ENCODE results near the gene ABLIM1.

ABLIM1 gene

GRCh38 chr10:114483575-114483974 is 174.5 kb downstream of the ABLIM1 start:
- no peak for DNase-seq

GRCh38 chr10:114482480-114483304 is 175.4 kb downstream of the ABLIM1 start:
- no peak for DNase-seq

DNA sequence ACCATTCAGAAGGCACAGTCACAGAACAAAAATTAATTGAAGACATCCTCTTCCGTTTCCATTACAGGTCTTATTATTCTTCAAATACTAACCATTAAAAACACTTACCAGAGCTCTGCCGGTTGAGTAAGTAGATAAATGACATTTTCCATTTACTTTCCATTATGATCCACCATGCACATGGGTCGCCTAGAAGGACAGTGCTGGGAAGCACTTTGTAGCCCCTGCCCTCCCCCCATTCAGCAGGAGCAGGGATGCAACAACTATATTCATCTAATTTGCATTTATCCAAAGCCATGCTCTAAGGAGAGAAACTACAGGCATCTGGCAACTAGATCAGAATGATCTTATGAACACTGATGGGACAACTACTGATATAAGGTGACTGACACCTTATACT is 177.0 kb downstream of the ABLIM1 start:
- DNase-seq = no peak

- DNase-seq = no peak
Observed at GRCh38 chr10:114479836-114480235, 178.2 kb downstream of the ABLIM1 start.

DNA sequence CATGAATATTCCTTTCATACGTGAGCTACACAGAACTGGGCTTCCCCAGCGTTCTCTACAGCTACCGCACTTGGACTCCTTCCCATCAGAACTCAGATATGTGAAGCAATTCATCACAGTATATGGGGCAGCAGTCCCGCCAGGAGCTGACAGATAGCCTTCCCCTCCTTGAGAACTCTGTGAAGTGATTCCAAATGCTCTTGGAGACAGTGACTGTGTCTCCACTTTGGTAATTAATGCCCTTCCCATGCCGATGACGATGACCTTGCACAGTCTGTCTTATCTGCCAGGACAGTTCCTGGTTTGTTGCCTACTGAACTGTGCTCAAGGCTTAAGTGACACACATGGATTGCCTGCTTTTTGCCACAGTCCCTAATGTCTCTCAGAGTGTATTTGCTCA is 178.8 kb downstream of the ABLIM1 start:
- no peak for DNase-seq

DNA sequence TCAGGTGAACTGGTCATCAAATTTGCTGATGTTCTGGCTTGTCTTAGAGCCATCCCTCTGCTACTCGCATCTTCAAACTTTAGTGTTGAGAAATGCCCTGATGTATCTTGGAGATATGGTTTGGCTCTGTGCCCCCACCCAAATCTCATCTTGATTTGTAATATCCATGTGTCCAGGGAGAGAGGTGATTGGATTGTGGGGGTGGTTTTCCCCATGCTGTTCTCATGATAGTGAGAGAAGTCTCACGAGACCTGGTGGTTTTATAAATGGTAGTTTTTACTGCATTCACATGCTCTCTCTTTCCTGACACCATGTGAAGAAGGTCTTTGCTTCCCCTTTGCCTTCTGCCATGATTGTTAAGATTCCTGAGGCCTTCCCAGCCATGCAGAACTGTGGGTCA is 179.8 kb downstream of the ABLIM1 start:
- DNase-seq = no peak

- DNase-seq = no peak
Observed at GRCh38 chr10:114477285-114477684, 180.8 kb downstream of the ABLIM1 start.

DNA sequence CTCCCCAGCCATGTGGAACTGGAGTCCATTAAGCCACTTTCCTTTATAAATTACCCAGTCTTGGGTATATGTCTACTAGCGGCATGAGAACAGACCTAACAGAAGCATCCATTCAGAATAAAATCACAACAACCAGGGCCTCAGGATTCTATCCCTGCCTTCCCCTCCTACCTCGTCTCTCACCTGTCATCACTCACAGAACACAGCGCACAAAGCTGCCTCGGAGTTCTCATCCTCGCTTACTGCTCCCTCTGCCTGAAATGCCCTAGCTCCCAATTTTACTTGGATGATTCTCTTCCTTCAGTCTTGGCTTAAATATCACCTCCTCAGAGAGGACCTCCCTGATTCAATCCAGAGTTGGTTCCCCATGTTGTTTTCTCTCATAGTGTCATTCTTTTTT is 183.1 kb downstream of the ABLIM1 start:
- no peak for DNase-seq

GRCh38 chr10:114473776-114474175 is 184.3 kb downstream of the ABLIM1 start:
- no peak for DNase-seq

DNA sequence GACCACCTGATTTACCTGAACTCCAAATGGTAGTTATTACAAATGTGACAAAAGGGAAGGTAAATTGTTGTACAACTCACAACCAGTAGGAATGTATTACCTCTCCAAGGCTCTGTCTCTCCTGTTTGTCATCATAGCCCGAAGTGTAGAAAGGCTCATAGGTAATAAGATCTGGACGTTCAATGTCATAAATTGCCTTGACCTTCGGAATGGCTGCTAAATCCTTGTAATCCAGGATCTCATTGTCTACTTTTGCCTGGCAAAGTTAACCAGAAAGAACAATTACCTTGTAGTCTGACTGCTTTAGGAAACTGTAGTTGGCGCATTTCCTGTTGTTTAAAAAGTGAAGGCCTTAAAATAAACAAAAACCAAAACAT is 185.2 kb downstream of the ABLIM1 start:
- no peak for DNase-seq

DNA sequence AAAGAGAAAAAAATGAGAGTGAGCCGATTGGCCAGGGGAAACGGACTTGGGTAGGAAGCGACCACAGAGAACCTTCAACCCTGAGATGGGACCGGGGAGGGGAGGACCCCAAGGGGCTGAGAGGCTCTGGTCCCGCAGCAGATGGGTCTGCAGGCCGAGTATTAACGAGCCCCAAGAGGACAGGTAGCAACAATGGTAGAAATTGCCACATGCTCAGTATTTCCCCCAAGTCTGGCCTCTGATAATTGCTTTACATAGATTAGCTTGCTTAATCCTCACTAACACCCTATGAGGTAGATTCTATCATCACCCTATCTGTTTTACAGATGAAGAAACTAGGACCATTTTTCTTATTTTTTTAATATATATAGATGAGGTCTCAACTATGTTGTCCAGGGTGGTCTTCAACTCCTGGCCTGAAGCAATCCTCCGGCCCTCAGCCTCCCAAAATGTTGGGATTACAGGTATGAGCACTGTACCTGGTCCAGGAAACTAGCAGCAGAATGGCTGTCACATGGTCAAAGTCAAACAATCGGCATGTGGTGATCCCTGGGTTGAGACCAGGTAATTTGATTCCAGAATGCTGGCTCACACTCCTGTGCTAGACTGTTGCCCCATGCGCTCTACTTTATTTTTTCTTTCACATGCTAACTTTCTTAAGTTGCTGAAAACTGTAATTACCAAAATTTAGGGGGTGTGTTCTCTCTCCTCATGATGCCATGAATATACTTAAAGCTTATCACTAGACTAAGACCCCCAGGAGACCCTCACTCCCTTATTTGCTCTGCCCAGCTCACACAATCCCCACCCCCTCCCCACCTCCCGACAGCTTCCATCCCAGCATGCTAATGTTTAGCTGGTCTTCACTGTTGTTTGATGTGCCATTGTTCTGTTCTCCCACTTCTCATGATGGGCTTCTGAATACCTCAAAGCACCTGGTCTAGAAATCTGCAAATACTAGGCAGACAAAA is 185.9 kb downstream of the ABLIM1 start:
- no peak for DNase-seq

- DNase-seq = peak; percentile 46
Observed at GRCh38 chr10:114470956-114471905, 186.8 kb downstream of the ABLIM1 start.

DNA sequence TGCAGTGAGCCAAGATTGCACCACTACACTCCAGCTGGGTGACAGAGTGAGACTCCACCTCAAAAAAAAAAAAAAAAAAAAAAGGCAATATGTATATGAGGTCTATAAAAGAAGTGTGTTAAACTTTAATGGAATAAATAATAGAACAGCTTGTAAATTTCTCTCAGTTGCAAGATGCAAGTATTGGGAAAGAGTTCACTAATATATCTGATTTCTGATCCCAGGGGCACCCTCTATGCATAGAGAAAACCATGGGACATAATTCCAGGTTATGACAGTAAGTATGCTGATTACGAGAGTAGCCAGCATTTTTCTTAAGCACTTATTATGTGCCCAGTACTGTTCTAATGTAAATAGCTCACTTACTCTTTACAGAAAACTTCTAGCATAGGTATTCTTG is 187.7 kb downstream of the ABLIM1 start:
- DNase-seq = no peak

DNA sequence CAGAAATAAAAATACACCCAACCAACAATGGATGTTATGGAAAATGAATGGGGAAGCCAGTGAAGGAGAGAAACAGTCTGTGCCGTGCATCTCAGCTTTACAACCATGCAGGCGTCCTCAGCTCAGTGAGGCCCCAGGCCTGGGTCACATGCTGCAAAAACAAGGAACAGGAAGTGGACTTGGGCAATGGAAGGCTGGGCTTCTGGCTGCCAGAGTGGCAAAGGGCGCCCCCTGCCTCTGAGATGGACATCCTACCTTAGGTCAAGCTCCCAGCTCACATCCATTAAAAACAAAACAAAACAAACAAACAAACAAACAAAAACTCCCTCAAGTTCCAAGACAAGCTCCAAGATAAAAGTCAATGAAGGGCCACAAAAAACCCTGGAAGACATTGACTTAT is 199.1 kb downstream of the ABLIM1 start:
- DNase-seq = no peak

GRCh38 chr10:114458216-114458920 is 199.7 kb downstream of the ABLIM1 start:
- DNase-seq = no peak

DNA sequence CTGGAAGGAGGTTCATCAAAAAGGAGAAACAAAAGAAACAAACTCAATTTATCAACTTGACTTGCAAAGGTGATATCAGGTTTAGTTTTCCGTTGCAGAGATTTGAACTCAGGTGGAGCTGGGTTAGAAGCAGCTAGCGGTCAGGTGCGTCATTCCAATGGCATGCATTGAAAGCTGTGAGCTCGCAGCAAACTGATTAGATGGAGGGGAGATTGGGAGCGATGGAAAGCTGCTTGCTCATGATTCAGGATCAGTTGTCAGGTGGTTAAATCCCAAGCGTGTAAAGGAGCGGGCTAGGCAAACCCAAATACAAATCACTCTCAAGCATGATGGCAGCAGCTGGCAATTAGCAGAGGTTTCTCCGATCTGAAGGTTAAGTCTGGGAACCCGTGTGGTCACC is 204.5 kb downstream of the ABLIM1 start:
- DNase-seq = no peak

DNA sequence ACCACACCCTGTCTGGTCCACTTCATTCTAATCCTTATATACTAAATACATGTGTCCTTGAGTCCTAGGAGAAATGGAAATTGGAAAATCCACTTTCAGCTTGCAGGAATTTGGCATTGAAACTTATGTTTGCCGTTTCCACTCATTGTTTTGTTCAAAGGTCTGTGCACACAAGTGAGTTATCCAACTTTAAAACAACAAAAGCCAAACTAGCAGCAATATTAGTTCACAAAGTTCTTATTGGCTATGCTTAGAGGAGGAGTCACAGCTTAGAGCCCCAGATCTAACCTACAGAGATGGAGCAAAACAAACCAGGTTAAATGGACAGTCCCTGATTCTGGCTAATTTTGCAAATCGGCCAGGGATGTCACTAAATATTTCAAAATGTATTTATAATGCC is 209.2 kb downstream of the ABLIM1 start:
- no peak for DNase-seq

GRCh38 chr10:114445332-114445731 is 212.7 kb downstream of the ABLIM1 start:
- no peak for DNase-seq

DNA sequence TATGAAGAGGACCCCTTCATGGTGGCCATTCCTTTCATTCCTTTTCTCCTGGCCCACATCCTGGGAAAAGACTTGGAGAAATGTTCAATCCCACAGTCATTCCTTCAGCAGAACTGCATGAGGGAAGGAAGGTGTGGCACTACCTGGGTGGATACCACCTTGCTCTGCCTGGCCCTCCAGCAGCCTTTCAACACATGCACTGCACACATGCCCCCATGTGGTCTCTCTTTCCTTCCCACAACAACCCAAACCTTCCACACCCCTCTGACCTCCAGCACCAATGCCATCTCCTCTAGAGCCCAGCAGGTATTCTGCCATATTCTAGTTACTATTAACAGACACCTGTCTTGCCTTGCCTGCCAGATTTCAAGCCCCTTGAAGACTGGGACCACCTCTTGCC is 213.3 kb downstream of the ABLIM1 start:
- no peak for DNase-seq

DNA sequence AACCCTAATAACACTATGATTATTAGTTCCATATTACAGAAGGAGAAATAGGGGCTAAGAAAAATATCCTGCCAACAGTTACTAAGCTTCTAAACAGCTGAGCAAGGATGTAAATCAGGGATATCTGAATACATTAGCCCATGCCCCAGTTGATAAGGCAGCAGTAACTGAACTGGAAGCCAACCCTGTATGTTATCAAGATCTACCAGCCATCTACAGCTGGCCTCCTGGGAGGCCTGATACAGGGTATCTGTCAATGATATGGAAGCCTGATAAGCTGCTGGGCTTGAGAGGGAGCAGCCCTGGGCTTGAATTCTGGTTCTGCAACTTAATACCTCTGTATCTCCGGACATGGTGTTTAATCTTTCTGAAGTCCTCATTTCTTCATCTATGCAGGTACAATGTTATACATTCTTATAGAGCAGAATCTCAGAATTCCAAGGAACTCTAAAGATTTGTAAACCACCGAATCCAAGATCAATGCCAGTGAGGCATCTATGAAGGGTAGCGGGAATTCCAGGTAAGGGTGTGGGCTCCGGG is 215.9 kb downstream of the ABLIM1 start:
- DNase-seq = no peak

DNA sequence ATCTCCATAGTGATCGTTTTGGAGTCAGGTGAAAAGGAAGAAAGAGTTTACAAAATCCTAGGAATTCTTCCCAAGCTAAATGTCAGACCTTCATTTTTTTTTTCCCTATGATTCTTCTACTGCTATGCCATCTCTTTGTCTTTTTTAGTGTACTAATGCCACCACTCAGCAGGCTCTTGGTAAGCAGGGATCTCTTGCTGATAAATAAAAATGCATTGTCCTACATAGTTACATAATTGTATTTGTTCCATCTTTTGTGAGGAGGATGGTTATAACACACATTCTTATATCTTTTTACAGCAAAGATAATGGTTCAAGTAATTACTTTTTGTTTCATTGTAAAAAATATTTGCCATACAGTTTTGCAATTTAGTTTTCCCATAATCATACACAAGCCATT is 217.0 kb downstream of the ABLIM1 start:
- no peak for DNase-seq

All from NCI-H1105 (cell line).